Effector memory CD8-positive, alpha-beta T cell (primary cell): ENCODE data around the gene CFAP99.
"Not testable (repeated sequence)": the region's sequence is repeated elsewhere in the genome, so short reads cannot be mapped to it uniquely, and the experiment has no call there.

Source experiments
- ATAC-seq: fragments of 150-1000 bp; cut with Tn5 transposase; replicated peaks from 2 replicates; pipeline ENCODE4 v1.10.0; 2021; ENCODE audit warnings: mild to moderate bottlenecking, moderate library complexity
- DNase-seq, 3 experiments: peaks; one replicate each; pipeline ENCODE4 v3.0.0; 2021
- H3K27ac Mint-ChIP-seq, 2 donors: one replicate each; pipeline ENCODE4 v1.8.0; 2022; ENCODE audit warnings: mild to moderate bottlenecking in 2 of 2, mixed read lengths in 2 of 2, moderate library complexity in 2 of 2
- H3K27me3 Mint-ChIP-seq, 2 donors: one replicate each; pipeline ENCODE4 v1.8.0; 2022; ENCODE audit warnings: mixed read lengths in 2 of 2
- H3K36me3 Mint-ChIP-seq: one replicate; pipeline ENCODE4 v1.8.0; 2022; ENCODE audit warnings: mild to moderate bottlenecking, moderate library complexity, mixed read lengths; ENCODE audit not compliant: insufficient read depth
- H3K4me1 Mint-ChIP-seq, 2 donors: one replicate each; pipeline ENCODE4 v1.8.0; 2022; ENCODE audit warnings: low read depth in 2 of 2, mixed read lengths in 2 of 2
- H3K4me3 Mint-ChIP-seq, 2 donors: one replicate each; pipeline ENCODE4 v1.8.0; 2022; ENCODE audit warnings: mild to moderate bottlenecking in 2 of 2, mixed read lengths in 2 of 2, moderate library complexity in 2 of 2
- H3K9me3 Mint-ChIP-seq, 2 donors: one replicate each; pipeline ENCODE4 v1.8.0; 2022; ENCODE audit warnings: mixed read lengths in 2 of 2

The CFAP99 gene

GRCh38 chr4:2419814-2420213 is 1.1 kb downstream of the CFAP99 start:
- H3K9me3 Mint-ChIP-seq: no peaks in the 10 kb centered on the region
- H3K36me3 Mint-ChIP-seq: peaks cover 27% of the 10 kb centered on the region
- H3K27me3 Mint-ChIP-seq: peaks cover 11 to 12% of the 10 kb centered on the region in 2 donors
- DNase-seq (no peak), ATAC-seq (no peak)
- H3K4me1 Mint-ChIP-seq: peaks cover 19 to 26% of the 10 kb centered on the region in 2 donors
- peak overlapping the region; percentile 74 to 86 for H3K4me3 Mint-ChIP-seq
- peak overlapping the region; percentile 93 to 98 for H3K27ac Mint-ChIP-seq

- Mint-ChIP-seq H3K36me3 (peaks cover 12% of the 10 kb centered on the region), H3K4me1 (peaks cover 10 to 13% of the 10 kb centered on the region in 2 donors), H3K9me3 (no peaks in the 10 kb centered on the region), H3K27me3 (peaks cover 11 to 12% of the 10 kb centered on the region in 2 donors), H3K27ac (no peak overlapping the region), H3K4me3 (no peak overlapping the region)
- no peak for ATAC-seq
- no peak for DNase-seq
These were observed 3.2 kb downstream of the CFAP99 start for GRCh38 chr4:2421928-2422327.

- DNase-seq (no peak), ATAC-seq (no peak)
- Mint-ChIP-seq H3K4me1 (peaks cover 10 to 13% of the 10 kb centered on the region in 2 donors), H3K9me3 (no peaks in the 10 kb centered on the region), H3K36me3 (peaks cover 6% of the 10 kb centered on the region), H3K4me3 (no peak overlapping the region), H3K27ac (no peak overlapping the region), H3K27me3 (peaks cover 11 to 12% of the 10 kb centered on the region in 2 donors)
These were observed 4.3 kb downstream of the CFAP99 start for GRCh38 chr4:2423066-2423465.

GRCh38 chr4:2423695-2424094 is 4.9 kb downstream of the CFAP99 start:
- Mint-ChIP-seq H3K4me3 (no peak overlapping the region), H3K36me3 (peaks cover 5% of the 10 kb centered on the region), H3K27ac (no peak overlapping the region), H3K4me1 (peaks cover 10 to 13% of the 10 kb centered on the region in 2 donors), H3K9me3 (no peaks in the 10 kb centered on the region), H3K27me3 (peaks cover 14 to 17% of the 10 kb centered on the region in 2 donors)
- no peak for DNase-seq
- no peak for ATAC-seq

- Mint-ChIP-seq H3K4me1 (peaks cover 5 to 6% of the 10 kb centered on the region in 2 donors), H3K4me3 (no peak overlapping the region), H3K27me3 (peaks cover 19 to 24% of the 10 kb centered on the region in 2 donors), H3K36me3 (peaks cover 3% of the 10 kb centered on the region), H3K9me3 (no peaks in the 10 kb centered on the region), H3K27ac (no peak overlapping the region)
- ATAC-seq (no peak), DNase-seq (no peak)
These were observed 5.8 kb downstream of the CFAP99 start for GRCh38 chr4:2424581-2424980.

- ATAC-seq (no peak), DNase-seq (no peak)
- no peaks in the 10 kb centered on the region for H3K36me3 Mint-ChIP-seq
- H3K27ac Mint-ChIP-seq: no peak overlapping the region
- H3K4me1 Mint-ChIP-seq: no peaks in the 10 kb centered on the region
- no peak overlapping the region for H3K4me3 Mint-ChIP-seq
- peaks cover 18 to 19% of the 10 kb centered on the region in 2 donors for H3K27me3 Mint-ChIP-seq
- H3K9me3 Mint-ChIP-seq: no peaks in the 10 kb centered on the region
These were observed 6.8 kb downstream of the CFAP99 start for GRCh38 chr4:2425386-2426068.

GRCh38 chr4:2426069-2426397 is 7.3 kb downstream of the CFAP99 start:
- Mint-ChIP-seq H3K27ac (no peak overlapping the region), H3K4me3 (no peak overlapping the region), H3K27me3 (peaks cover 13 to 19% of the 10 kb centered on the region in 2 donors), H3K4me1 (no peaks in the 10 kb centered on the region), H3K9me3 (no peaks in the 10 kb centered on the region), H3K36me3 (no peaks in the 10 kb centered on the region)
- DNase-seq (no peak), ATAC-seq (no peak)

GRCh38 chr4:2426711-2427275 is 8.0 kb downstream of the CFAP99 start:
- Mint-ChIP-seq H3K27ac (no peak overlapping the region), H3K4me3 (no peak overlapping the region), H3K36me3 (no peaks in the 10 kb centered on the region), H3K27me3 (peaks cover 13 to 19% of the 10 kb centered on the region in 2 donors), H3K4me1 (no peaks in the 10 kb centered on the region), H3K9me3 (no peaks in the 10 kb centered on the region)
- ATAC-seq (no peak), DNase-seq (no peak)

- Mint-ChIP-seq H3K36me3 (no peaks in the 10 kb centered on the region), H3K4me3 (no peak overlapping the region), H3K27ac (no peak overlapping the region), H3K27me3 (peaks cover 13 to 14% of the 10 kb centered on the region in 2 donors), H3K9me3 (no peaks in the 10 kb centered on the region), H3K4me1 (no peaks in the 10 kb centered on the region)
- no peak for DNase-seq
- ATAC-seq: no peak
These were observed 8.9 kb downstream of the CFAP99 start for GRCh38 chr4:2427383-2428334.

GRCh38 chr4:2428496-2429213 is 9.9 kb downstream of the CFAP99 start:
- Mint-ChIP-seq H3K4me3 (no peak overlapping the region), H3K27me3 (peaks cover 8 to 13% of the 10 kb centered on the region in 2 donors), H3K36me3 (no peaks in the 10 kb centered on the region), H3K27ac (no peak overlapping the region), H3K4me1 (no peaks in the 10 kb centered on the region), H3K9me3 (no peaks in the 10 kb centered on the region)
- ATAC-seq (no peak), DNase-seq (no peak)

GRCh38 chr4:2429945-2430757 is 11.4 kb downstream of the CFAP99 start:
- not testable (repeated sequence) for ATAC-seq, H3K4me1 Mint-ChIP-seq, H3K36me3 Mint-ChIP-seq, DNase-seq, H3K27ac Mint-ChIP-seq, H3K4me3 Mint-ChIP-seq, H3K9me3 Mint-ChIP-seq
- peaks cover 8 to 13% of the 10 kb centered on the region in 2 donors for H3K27me3 Mint-ChIP-seq

GRCh38 chr4:2432004-2432403 is 13.2 kb downstream of the CFAP99 start:
- H3K9me3 Mint-ChIP-seq: no peaks in the 10 kb centered on the region
- H3K36me3 Mint-ChIP-seq: no peaks in the 10 kb centered on the region

More at GRCh38 chr4:2432004-2432403, 13.2 kb downstream of the CFAP99 start:
- Mint-ChIP-seq H3K4me1 (no peaks in the 10 kb centered on the region), H3K27ac (no peak overlapping the region), H3K4me3 (no peak overlapping the region), H3K27me3 (peaks cover 8 to 13% of the 10 kb centered on the region in 2 donors)
- no peak for DNase-seq
- ATAC-seq: no peak
